Vagina (tissue), 2 donors: ENCODE data around the gene APOC3. TPM values are rescaled to one million over a fixed set of nuclear protein-coding genes. Genes with fewer than 3 reads are reported as not detected.

Experiments used
- DNase-seq, 2 donors: peaks; one replicate each; pipeline ENCODE4 v3.0.0-alpha.2; 2017; ENCODE audit errors: extremely low spot score in 2 of 2
- H3K27ac ChIP-seq: fragments of 200-600 bp; sonication (generic); one replicate; pipeline ENCODE4 v1.5.1; 2019
- H3K27me3 ChIP-seq: fragments of 200-600 bp; sonication (generic); one replicate; pipeline ENCODE4 v1.5.1; 2019
- H3K36me3 ChIP-seq, 2 donors: fragments of 200-600 bp; sonication (generic); one replicate each; pipeline ENCODE4 v1.5.1; 2017 to 2019
- H3K4me1 ChIP-seq: fragments of 200-600 bp; sonication (generic); one replicate; pipeline ENCODE4 v1.5.1; 2019
- H3K4me3 ChIP-seq, 2 donors: fragments of 200-600 bp; sonication (generic); 1 replicate in 1 of 2; 2 replicates in 1 of 2; pipeline ENCODE4 v1.5.1; 2016 to 2019
- H3K9me3 ChIP-seq: fragments of 200-600 bp; sonication (generic); one replicate; pipeline ENCODE4 v1.5.1; 2019
- POLR2A ChIP-seq, 2 donors: fragments of 450-650 bp; IDR thresholded peaks; one replicate each; pipeline ENCODE4 v1.6.1; 2017; ENCODE audit warnings: antibody characterized with exemption in 2 of 2, mild to moderate bottlenecking in 2 of 2, moderate library complexity in 2 of 2
- POLR2AphosphoS5 ChIP-seq, 2 donors: sonication (generic); formaldehyde crosslinking; IDR thresholded peaks; one replicate each; pipeline ENCODE4 v1.9.0; 2017; ENCODE audit warnings: antibody characterized with exemption in 2 of 2, mild to moderate bottlenecking in 2 of 2, low read depth in 1 of 2; ENCODE audit not compliant: insufficient read depth in 1 of 2
- intact Hi-C: fragments of 100-400 bp; cut with DNase I; formaldehyde crosslinking; loops from one replicate; pipeline ENCODE4 v1.15.1; 2023
- total RNA-seq: library from RNA; depleted of rRNA; stranded (reverse); fragments of >200 nt; gene quantifications from one replicate; pipeline ENCODE4 v1.2.3, GENCODE V29; 2016
- TF ChIP-seq, protein P1 (sequence below), 3 experiments: fragments of 450-650 bp in 2 of 3; fragments of 200-600 bp in 1 of 3; sonication (generic) in 1 of 3; IDR thresholded peaks; one replicate each; pipeline ENCODE4 v1.5.1; 2017 to 2019; ENCODE audit warnings: antibody characterized with exemption in 3 of 3, mild to moderate bottlenecking in 2 of 3, moderate library complexity in 2 of 3

Gene APOC3
- total RNA-seq, 1 donor from 2014 or later: not detected

- DNase-seq: no peak
- Histone ChIP-seq H3K4me1 (no peaks in the 10 kb centered on the region), H3K9me3 (no peaks in the 10 kb centered on the region), H3K4me3 (no peak overlapping the region), H3K27ac (no peak overlapping the region), H3K36me3 (no peaks in the 10 kb centered on the region), H3K27me3 (no peaks in the 10 kb centered on the region)
- intact Hi-C loops: no loop called here
- TF ChIP-seq, protein P1, sequence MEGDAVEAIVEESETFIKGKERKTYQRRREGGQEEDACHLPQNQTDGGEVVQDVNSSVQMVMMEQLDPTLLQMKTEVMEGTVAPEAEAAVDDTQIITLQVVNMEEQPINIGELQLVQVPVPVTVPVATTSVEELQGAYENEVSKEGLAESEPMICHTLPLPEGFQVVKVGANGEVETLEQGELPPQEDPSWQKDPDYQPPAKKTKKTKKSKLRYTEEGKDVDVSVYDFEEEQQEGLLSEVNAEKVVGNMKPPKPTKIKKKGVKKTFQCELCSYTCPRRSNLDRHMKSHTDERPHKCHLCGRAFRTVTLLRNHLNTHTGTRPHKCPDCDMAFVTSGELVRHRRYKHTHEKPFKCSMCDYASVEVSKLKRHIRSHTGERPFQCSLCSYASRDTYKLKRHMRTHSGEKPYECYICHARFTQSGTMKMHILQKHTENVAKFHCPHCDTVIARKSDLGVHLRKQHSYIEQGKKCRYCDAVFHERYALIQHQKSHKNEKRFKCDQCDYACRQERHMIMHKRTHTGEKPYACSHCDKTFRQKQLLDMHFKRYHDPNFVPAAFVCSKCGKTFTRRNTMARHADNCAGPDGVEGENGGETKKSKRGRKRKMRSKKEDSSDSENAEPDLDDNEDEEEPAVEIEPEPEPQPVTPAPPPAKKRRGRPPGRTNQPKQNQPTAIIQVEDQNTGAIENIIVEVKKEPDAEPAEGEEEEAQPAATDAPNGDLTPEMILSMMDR (IDR thresholded peaks at IDR 0.05): no peak
Measured at GRCh38 chr11:116814502-116814901, 15.2 kb upstream of the APOC3 start.

DNA sequence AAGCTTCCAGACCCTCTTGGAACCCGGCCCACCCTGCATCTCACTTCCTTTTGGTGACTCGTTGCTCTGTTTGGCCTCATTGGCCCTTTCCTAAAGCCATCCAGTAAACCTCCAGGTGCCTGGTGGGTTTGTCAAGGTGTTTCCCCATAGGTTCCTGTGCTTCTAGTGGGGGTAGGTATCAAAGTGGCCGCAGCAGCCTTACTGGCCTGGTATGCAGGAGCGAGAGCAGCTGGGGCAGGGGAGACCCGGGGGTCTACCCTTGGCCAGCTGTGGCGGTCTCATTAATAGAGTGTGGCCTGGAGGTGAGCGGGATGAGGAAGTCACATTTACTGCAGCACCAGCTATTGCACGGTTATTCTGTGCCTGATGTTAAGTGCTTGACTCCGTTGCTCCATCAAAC, 10.7 kb upstream of the APOC3 start:
- Histone ChIP-seq H3K4me3 (no peak overlapping the region), H3K4me1 (no peaks in the 10 kb centered on the region), H3K36me3 (no peaks in the 10 kb centered on the region), H3K27me3 (no peaks in the 10 kb centered on the region), H3K27ac (no peak overlapping the region), H3K9me3 (no peaks in the 10 kb centered on the region)
- TF ChIP-seq POLR2A (IDR thresholded peaks at IDR 0.05): no peak
- TF ChIP-seq POLR2AphosphoS5 (IDR thresholded peaks at IDR 0.05; ENCODE audit: insufficient read depth in 1 of 2, low read depth in 1 of 2): no peak
- TF ChIP-seq, protein P1 (IDR thresholded peaks at IDR 0.05): no peak
- intact Hi-C loops: no loop called here
- no peak for DNase-seq

DNA sequence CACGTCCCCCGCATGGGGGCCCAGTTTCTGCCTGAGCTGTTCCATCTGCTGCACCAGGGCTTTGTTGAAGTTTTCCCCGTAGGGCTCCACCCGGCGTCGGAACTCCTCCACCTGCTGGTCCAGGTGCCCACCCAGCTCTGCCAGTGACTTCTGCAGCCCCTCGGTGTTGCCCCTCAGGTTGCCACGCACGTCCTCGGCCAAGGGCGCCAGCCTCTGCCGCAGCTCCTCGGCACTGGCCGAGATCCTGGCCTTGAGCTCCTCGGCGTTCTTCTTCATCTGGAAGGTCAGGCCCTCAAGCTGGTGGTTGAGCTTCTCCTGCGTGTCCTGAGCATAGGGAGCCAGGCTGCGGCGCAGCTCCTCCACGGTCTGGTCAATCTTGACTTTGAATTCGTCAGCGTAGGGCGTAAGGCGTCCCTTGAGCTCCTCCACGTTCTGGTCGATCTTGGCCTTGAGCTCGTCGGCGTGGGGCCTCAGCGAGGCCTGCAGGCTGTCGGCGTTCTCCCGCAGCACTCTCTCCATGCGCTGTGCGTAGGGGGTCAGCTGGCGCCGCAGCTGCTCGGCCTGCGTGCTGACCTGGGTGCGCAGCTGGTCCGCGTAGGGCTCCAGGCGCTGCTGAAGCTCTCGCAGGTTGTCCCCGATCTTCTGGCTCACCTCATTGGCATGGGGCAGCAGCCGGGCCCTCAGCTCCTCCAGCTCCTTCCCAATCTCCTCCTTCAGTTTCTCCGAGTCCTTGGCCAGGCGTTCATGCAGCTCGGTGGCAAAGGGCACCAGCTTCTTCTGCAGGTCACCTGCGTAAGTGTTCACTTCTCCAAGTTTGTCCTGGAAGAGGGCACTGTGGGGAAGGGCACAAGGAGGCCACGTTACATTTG, 8.4 kb upstream of the APOC3 start:
- Histone ChIP-seq H3K4me3 (no peak overlapping the region), H3K36me3 (no peaks in the 10 kb centered on the region), H3K27me3 (no peaks in the 10 kb centered on the region), H3K27ac (no peak overlapping the region), H3K9me3 (no peaks in the 10 kb centered on the region), H3K4me1 (no peaks in the 10 kb centered on the region)
- TF ChIP-seq, protein P1 (IDR thresholded peaks at IDR 0.05): no peak
- TF ChIP-seq POLR2AphosphoS5 (IDR thresholded peaks at IDR 0.05; ENCODE audit: insufficient read depth in 1 of 2, low read depth in 1 of 2) (no peak), POLR2A (IDR thresholded peaks at IDR 0.05) (no peak)
- intact Hi-C loops: no loop called here
- DNase-seq: no peak

DNA sequence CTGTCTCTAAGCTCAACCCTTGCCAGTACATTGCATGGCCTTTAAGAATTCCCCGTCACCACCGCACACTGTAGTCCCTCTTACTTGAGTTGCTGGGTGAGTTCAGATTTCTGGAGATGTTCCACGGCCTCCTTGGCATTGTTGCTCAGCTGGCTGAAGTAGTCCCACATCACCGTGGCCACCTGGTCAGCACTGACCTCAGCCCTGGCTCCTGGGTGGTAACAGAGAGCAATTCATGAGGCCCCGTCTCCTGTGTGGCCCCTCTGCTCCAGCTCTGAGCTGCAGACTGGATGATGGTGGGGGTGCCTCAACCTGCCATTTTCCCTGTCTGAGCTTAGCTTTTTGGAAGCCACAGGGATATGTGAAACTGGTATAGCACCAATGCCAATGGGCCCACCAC, 7.1 kb upstream of the APOC3 start:
- no peaks in the 10 kb centered on the region for H3K4me1 ChIP-seq
- H3K36me3 ChIP-seq: no peaks in the 10 kb centered on the region
- DNase-seq: no peak

More for the DNA sequence above, 7.1 kb upstream of the APOC3 start:
- intact Hi-C loops: no loop called here
- TF ChIP-seq POLR2A (IDR thresholded peaks at IDR 0.05): no peak
- TF ChIP-seq POLR2AphosphoS5 (IDR thresholded peaks at IDR 0.05; ENCODE audit: insufficient read depth in 1 of 2, low read depth in 1 of 2): no peak
- TF ChIP-seq, protein P1 (IDR thresholded peaks at IDR 0.05): no peak
- no peaks in the 10 kb centered on the region for H3K27me3 ChIP-seq
- H3K27ac ChIP-seq: no peak overlapping the region
- H3K4me3 ChIP-seq: no peak overlapping the region
- H3K9me3 ChIP-seq: no peaks in the 10 kb centered on the region
